HL-60/S4 treated with retinoic acid at 250 ng/mL for 4 days and 3 days (cell line): ENCODE data around the gene HSD17B4.
"Not testable (repeated sequence)": the region's sequence is repeated elsewhere in the genome, so short reads cannot be mapped to it uniquely, and the experiment has no call there.

Experiments
- in situ Hi-C: fragments of 300-500 bp; cut with MboI; formaldehyde crosslinking; loops from 2 replicates; pipeline ENCODE4 v1.7.0; 2022; ENCODE audit warnings: low sequenced_read_pairs

HSD17B4 gene, protein sequence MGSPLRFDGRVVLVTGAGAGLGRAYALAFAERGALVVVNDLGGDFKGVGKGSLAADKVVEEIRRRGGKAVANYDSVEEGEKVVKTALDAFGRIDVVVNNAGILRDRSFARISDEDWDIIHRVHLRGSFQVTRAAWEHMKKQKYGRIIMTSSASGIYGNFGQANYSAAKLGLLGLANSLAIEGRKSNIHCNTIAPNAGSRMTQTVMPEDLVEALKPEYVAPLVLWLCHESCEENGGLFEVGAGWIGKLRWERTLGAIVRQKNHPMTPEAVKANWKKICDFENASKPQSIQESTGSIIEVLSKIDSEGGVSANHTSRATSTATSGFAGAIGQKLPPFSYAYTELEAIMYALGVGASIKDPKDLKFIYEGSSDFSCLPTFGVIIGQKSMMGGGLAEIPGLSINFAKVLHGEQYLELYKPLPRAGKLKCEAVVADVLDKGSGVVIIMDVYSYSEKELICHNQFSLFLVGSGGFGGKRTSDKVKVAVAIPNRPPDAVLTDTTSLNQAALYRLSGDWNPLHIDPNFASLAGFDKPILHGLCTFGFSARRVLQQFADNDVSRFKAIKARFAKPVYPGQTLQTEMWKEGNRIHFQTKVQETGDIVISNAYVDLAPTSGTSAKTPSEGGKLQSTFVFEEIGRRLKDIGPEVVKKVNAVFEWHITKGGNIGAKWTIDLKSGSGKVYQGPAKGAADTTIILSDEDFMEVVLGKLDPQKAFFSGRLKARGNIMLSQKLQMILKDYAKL

DNA sequence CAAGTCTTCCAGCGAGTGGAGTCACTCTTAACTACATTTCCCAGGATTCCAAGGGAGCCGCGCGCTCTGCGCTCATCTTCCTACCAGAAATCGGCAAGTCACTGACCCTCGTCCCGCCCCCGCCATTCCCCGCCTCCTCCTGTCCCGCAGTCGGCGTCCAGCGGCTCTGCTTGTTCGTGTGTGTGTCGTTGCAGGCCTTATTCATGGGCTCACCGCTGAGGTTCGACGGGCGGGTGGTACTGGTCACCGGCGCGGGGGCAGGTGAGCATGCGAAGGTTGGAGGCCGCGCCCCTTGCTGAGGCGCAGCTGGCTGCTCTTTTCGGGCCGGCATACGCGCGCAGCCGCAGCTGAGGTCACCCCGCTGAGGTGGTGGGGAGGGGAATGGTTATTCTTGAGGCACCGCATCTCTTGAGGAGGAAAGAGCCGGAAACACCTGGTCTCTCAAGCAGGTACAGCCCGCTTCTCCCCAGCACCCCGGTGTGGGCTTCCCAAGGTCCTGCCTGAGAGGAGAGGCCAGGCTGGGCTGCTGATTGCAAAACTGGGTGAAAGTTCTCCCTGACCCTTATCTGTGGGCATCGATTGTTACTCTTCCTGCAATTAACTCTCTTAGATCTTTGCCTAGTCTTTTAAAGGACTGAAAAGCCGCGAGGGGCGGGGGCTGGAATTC lies at the start of gene HSD17B4:
TSS of gene HSD17B4 (plus strand) at position 125 of the 667 bp plus-strand sequence. CDS start at position 204, 79 bp downstream.
- in situ Hi-C loops, result no loop called here

DNA sequence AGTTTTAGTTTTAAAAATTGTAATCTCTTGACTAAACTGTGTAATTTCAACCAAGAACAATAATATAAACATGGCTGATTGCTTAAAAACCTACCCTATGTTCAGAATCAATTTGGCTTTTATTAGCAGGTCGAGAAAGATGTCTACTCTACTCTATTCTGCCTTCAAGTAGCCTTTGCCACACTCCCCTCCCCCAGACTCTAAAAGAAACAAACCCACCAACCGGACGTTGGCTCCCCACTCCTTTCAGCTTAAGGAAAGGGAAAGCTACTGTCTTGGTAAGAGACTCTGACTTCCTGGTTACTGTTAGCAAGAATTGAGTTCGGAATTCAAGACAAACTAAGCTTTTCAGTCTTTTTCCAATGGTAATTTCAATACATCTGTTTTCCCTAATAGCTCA lies 49.7 kb upstream of the HSD17B4 start:
- in situ Hi-C loops, result loop anchor here (25.0 kb wide), 1 partner anchor 415 kb away; the partner anchor contains the start of gene DTWD2

DNA sequence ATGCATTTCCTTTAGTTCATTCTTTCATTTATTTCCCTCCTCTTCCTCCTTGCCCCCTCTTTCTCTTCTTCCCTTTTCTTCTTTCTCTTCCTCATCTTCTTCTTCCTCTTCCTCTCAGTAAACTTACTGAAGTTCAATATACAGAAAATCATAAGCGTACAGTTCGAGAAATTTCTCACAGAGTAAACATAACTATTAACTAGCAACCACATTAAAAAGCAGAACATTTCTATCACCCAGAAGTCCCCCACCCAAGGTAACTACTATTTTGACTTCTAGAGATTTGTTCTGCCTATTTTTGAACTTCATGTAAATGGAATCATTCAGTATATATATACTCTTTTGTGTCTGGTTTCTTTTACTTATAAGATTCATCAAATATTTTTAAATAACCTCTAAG lies 48.3 kb upstream of the HSD17B4 start:
- in situ Hi-C loops, result loop anchor here (25.0 kb wide), 1 partner anchor 417 kb away; the partner anchor contains the start of gene DTWD2

DNA sequence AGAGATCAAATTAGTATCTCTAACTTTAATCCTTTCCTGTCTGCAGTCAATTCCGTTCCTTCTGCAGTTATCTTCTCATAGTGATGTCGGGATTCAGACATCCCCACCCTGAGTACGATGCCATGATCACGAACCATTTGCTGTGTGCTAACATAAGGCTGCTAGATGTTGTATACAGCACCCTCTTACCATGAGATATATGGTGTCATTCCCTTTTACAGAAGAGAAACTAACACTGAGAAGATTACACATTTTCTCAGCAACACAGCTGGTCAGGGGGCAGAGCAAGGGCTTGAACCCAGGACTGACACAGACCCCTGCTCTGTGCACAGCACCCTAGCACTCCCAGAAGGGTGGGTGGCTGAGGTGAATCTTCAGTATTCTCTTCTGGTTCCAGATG lies 46.9 kb upstream of the HSD17B4 start:
- in situ Hi-C loops, result loop anchor here (25.0 kb wide), 1 partner anchor 418 kb away; the partner anchor contains the start of gene DTWD2

DNA sequence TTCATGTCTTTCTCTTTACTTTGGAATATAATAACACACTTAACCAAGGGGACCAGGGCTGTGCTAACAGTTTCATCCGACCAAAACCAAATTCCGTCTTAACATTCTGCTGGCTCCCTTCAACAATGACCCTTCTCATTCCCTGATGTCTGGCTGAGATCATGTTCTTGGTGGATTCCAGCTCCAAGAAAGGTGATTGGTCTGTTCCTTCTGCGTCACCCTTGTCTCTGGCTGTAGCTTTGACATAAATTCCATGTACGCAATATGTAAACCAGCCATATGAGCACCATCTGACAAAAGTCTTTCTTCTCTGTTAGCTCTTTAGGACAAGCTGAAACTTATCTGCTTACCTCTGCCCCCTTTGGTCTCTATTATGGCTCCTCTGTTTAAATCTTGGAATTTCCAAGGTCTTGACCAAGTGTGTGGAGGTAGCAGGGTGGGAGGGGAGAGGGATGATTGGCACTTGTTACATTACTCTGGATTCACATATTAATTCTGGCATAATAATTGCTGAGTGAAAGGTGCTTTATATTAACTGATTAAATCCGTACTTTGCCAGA lies 45.7 kb upstream of the HSD17B4 start:
- in situ Hi-C loops, result loop anchor here (25.0 kb wide), 1 partner anchor 419 kb away; the partner anchor contains the start of gene DTWD2

DNA sequence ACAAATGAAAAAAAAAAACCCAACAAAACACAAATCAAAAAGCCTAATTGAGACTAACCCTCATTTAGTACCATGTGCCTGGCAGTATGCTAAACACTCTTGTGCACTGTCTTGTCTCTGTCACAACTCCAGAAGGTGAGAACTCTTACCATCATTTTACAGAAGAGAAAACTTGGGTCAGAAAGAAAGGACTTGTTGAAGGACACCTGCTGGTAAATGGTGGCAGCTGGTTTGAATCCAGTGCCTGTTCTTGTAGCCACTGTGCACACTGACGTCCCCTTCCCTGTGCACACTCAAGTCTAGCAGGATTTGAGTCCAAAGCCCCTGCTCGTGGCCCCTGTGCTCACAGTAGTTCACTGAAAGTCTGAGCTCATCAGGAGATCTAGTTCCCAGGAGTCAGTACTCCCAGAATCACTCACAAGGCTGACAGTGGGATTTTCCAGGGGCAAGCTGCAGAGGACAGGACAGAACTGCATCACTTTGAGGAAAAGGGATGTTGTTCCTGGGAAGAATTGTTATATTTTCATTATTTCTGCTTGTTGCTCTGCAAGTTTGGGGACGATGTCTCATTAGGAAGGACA lies 43.0 kb upstream of the HSD17B4 start:
- in situ Hi-C loops, result loop anchor here (25.0 kb wide), 1 partner anchor 422 kb away; the partner anchor contains the start of gene DTWD2

DNA sequence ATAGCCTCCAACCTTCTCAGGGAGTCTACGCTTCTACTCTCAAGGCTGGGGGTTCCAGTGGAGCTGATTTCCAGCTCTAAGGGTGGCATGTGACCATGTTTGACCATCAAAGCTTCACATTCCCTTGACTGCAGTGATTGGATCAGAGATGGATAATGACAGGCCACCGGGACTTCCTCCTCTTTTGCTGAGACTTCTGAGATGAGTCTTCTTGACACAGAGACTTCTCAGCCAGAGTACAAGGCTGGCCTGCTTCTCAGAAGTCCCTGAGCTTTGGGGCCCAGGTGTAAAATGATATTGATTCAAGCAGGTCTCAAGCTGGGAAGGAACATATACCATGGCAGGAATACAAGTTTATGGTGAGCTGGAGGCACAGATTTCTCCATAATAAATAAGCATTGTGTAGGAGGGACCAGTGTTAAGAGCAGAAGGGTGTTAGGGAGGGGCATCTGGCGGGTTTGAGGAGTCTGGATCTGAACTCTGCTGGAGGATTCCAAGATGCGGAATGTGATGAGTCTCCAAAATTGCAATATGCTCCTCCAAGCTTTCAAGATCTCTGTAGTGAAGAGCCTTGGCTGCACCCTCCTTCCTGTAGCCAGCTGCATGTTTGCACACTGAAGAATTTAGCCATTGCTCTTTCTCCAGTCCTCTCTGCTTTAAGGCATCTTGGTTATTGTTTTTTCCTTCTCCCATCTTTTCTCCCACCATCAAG lies 41.7 kb upstream of the HSD17B4 start:
- in situ Hi-C loops, result loop anchor here (25.0 kb wide), 1 partner anchor 423 kb away; the partner anchor contains the start of gene DTWD2

DNA sequence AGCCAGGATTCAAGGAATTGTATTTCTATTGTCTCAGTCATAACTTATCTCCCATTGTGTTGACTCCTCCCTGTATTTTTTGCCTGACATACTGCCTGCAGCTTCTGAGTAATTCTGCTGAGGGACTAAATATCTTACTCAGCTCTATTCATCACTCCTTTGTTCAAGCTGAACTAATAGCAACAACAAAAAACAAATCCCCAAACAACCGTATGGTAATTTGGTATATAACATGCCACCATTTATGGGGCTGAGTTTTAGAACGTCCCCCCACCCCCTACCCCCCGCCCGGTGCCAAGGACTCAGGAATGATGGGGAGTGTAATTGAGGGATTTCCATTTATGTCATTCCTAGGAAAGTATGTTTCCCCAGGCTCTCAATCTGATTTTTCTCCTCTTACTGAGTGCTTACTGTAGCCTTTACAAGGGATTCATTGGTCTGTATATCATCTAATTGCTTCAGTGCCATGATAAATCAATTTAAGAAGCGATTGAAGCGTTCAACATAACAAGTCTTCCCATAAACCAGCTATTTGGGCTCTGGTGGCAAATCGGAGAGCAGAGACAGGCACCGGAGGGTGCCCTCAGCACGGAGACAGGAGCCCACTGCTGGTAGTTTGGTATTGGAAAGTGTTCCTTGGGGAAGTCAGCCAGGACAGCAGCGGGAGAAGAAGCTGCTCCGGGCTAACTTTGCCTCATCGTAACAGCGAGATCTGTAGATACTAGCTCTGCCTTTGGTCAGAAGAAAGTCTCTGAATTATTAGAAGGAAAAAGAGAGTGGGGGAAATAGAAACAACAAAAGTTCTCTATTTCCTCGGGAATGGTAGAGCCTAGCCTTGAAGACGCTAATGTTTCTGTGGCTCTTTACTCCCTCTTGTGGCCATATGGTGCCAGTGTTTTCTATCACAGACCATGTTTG lies 40.7 kb upstream of the HSD17B4 start:
- in situ Hi-C loops, result loop anchor here (25.0 kb wide), 1 partner anchor 424 kb away; the partner anchor contains the start of gene DTWD2

DNA sequence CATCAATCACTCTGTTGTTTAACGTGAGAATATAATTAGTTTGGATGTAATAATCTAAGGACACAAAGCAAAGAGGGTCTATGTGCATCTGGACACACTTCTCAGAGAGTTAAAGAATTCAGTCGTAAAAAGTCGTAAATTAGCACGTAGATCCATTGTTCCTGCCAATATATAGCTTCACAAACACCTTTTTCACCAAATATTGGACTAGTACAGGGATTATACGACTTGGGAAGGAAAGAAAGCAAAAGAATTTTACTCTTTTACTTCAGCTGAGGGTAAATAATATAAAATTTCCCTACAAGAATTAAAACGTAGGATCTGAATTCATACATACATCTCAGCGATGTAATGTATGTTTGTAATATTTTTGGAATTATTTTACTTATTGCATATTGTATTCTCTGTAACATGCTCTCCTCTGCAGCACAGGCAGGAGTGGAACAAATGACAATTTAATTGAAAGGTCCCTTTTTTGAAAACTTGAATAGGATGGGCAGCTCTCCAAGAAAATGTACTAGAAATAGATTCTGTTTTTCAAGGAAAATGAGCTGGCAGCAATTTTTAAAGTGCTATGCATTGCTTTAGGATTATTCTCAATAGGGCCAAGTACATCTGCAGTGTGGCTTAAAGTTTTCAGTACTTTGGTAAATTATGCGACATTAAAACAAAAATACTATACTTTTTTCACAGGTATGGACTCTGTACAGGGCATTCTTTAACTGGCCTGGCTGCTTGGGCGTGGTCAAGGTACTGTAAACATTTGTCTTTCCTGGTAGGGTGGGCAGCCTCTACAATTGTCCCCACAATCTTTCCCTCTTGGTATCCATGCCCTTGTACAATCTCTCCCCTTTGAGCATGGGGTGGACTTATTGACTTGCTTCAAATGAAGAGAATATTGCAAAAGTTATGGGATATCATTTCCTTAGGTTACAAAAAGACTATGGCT lies 39.7 kb upstream of the HSD17B4 start:
- in situ Hi-C loops, result loop anchor here (25.0 kb wide), 1 partner anchor 425 kb away; the partner anchor contains the start of gene DTWD2

DNA sequence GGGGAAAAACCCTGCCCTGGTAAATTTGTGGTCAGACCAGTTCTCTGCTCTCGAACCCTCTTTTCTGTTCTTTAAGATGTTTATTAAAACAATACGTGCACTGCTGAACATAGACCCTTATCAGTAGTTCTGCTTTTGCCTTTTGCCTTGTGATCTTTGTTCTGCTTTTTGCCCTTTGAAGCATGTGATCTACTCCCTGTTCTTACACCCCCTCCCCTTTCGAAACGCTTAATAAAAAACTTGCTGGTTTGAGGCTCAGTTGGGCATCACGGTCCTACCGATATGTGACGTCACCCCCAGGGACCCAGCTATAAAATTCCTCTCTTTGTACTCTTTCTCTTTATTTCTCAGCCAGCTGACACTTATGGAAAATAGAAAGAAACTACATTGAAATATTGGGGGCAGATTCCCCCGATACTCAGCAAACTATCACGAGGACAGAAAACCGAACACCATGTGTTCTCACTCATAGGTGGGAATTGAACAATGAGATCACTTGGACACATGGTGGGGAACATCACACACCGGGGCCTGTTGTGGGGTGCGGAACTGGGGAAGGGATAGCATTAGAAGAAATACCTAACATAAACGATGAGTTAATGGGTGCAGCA lies 38.1 kb upstream of the HSD17B4 start:
- in situ Hi-C loops, result loop anchor here (25.0 kb wide), 1 partner anchor 427 kb away; the partner anchor contains the start of gene DTWD2

DNA sequence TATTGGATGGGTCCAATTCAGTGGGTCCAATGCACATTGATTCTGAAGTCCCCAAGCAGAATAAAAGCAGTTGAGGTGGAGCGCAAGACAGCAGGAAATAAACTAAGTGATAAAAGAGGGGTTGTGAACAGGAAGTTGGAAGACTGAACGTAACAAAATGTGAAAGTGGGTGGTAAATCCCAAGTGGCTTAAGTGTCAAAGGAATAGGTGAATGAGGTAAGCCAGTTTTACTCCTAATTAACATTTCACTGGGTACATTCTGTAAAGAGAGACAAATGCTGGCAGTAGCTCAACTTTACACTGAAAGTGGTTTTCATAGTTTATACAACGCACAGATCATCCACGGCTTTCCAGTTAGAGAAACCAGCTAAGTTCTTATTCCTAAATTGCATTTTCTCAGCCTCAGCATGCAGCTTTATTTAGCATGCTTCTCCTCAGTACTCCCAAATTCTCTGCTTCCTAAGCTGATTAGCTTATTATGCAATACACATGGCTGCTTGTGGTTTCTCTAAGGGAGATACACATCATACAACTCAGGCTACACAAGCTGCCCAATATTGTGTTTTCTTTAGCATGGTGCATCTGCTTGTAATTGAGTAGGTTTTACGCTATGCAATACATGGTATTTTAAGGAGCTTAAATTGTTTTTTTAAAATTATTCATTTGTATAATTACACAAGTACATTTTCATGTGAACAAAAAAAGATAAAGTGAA lies 34.2 kb upstream of the HSD17B4 start:
- in situ Hi-C loops, result loop anchor here (25.0 kb wide), 1 partner anchor 431 kb away; the partner anchor contains the start of gene DTWD2

DNA sequence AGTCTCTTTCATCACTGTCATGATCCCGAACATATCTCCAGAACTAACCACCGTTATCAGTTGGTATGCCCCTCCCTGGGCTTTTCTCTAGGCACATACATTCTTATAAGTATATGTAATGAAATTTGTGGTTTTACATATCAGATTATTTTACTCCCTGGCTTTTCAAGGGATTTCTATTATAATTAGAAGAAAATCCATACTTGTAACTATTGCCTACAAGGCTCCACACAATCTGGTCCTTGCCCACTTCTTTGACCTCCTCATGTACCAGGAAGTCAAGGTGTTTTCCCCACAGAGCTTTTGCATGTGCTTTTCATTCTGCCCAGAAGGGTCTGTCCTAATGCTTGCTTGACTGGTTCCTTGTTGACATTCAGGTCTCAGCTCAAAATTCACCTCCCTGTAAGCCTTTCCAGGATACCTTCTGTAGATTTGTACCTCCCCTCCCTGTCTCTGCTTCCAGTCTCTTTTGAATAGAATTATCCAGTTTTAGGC lies 33.6 kb upstream of the HSD17B4 start:
- in situ Hi-C loops, result loop anchor here (25.0 kb wide), 1 partner anchor 431 kb away; the partner anchor contains the start of gene DTWD2

DNA sequence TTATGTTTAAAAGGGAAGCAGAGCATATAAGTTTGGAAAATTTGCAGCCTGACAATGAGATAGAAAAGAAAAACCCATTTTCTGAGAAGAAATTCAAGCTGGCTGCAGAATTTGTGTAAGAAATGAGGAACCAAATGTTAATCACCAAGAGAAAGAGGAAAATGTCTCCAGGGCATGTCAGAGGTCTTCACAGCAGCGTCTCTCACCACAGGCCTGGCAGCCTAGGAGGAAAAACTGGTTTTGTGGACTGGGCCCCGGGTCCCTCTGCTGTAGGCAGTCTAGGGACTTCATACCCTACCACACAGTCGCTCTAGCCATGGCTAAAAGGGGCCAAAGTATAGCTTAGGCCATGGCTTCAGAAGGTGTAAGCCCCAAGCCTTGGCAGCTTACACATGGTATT lies 32.1 kb upstream of the HSD17B4 start:
- in situ Hi-C loops, result loop anchor here (25.0 kb wide), 1 partner anchor 433 kb away; the partner anchor contains the start of gene DTWD2

DNA sequence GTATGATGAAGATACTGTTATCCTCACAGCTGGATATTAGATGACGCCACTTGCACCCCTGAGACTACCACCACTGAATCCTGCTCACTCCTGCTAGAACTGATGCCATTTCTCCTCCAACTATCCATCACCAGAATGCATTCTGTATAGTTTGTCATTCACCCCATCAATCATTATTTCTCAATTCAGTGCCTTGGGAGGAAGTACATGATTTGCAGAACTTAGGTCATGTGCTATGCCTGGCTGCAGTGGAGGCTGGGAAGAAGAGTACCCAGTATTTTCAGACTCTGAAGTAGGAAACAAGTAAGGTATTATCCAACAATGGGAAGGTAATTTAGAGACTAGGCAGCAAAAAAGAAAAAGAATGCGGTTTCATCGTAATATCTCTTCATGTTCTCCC lies 26.2 kb upstream of the HSD17B4 start:
- in situ Hi-C loops, result no loop called here

DNA sequence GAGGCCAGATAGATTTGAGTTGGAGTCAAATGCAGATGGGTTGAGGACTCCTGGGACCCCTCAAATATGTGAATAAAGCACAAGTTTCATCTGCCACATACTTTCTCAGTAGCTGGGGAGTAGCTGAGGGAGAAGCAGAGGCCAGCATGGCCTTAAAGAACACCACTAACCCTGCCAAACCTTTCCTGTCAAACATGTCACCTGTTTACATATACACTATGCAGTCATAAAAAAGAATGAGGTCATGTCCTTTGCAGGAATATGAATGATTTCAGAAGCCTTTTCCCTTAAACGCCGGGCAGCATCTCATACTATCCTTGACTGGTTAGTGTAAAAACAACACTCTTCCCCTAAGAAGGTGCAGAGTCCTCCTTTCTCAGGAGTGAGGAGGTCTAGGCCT lies 25.2 kb upstream of the HSD17B4 start:
- in situ Hi-C loops, result no loop called here

DNA sequence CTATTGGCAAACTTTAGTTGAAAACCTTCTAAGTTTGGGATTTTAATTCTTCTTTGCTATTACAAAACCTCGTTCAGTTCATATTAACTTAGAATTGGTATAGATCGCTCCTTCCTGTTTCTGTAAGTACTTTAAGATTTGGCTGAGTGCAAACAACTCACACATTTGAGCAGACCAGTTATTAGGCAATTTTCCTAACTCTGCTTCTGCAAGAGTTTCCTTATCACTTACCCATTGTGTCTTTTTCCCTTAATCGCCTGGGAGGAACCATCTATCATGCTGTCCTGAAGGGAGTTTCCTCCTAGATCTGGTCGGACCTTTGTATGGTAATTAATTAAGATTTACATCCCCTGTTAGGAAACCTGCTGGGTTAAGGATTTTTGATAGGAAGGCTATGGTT lies 24.7 kb upstream of the HSD17B4 start:
- in situ Hi-C loops, result not testable (repeated sequence)
